Breast epithelium (tissue), 4 donors: ENCODE results near the gene TRMU. TPM values are rescaled to one million over a fixed set of nuclear protein-coding genes. Genes with fewer than 3 reads are reported as not detected.

Experiments
- DNase-seq, 2 donors: peaks; one replicate each; pipeline ENCODE4 v3.0.0-alpha.2; 2019; ENCODE audit warnings: low spot score in 2 of 2
- H3K27ac ChIP-seq, 2 donors: fragments of 200-600 bp; sonication (generic) in 1 of 2; one replicate each; pipeline ENCODE4 v1.5.1; 2016 to 2019; ENCODE audit warnings: mild to moderate bottlenecking in 1 of 2
- H3K27me3 ChIP-seq, 2 donors: fragments of 200-600 bp; sonication (generic) in 1 of 2; one replicate each; pipeline versions ENCODE4 v1.5.1 to v1.6.0; 2017 to 2019; ENCODE audit warnings: control low read depth in 1 of 2, mild to moderate bottlenecking in 1 of 2
- H3K36me3 ChIP-seq: fragments of 200-600 bp; one replicate; pipeline ENCODE4 v1.5.1; 2019
- H3K4me1 ChIP-seq, 2 donors: fragments of 200-600 bp; sonication (generic); one replicate each; pipeline ENCODE4 v1.5.1; 2016 to 2019; ENCODE audit warnings: control low read depth in 1 of 2
- H3K4me3 ChIP-seq, 3 donors: fragments of 200-600 bp; sonication (generic); 1 replicate in 2 of 3; 2 replicates in 1 of 3; pipeline ENCODE4 v1.5.1; 2016 to 2019; ENCODE audit warnings: mild to moderate bottlenecking in 3 of 3, moderate library complexity in 2 of 3
- H3K9me3 ChIP-seq, 2 donors: fragments of 200-600 bp; sonication (generic) in 1 of 2; one replicate each; pipeline ENCODE4 v1.5.1; 2016 to 2019; ENCODE audit warnings: control low read depth in 1 of 2
- POLR2A ChIP-seq: fragments of 450-650 bp; IDR thresholded peaks from one replicate; pipeline ENCODE4 v1.6.1; 2016; ENCODE audit warnings: antibody characterized with exemption, mild to moderate bottlenecking, moderate library complexity
- POLR2AphosphoS5 ChIP-seq, 3 donors: sonication (generic); formaldehyde crosslinking; IDR thresholded peaks; one replicate each; pipeline ENCODE4 v1.6.1; 2017; ENCODE audit warnings: antibody characterized with exemption in 3 of 3
- intact Hi-C: fragments of 100-400 bp; cut with DNase I; formaldehyde crosslinking; loops from one replicate; pipeline ENCODE4 v1.15.1; 2023; ENCODE audit warnings: low total_unique reads
- total RNA-seq, 3 donors: library from RNA; depleted of rRNA; stranded (reverse); fragments of >200 nt; gene quantifications; one replicate each; pipeline ENCODE4 v1.1.0, GENCODE V29; 2016
- TF ChIP-seq, protein P1 (sequence below), 3 donors: fragments of 450-650 bp; IDR thresholded peaks; one replicate each; pipeline ENCODE4 v1.5.1; 2016 to 2017; ENCODE audit warnings: antibody characterized with exemption in 3 of 3, mild to moderate bottlenecking in 3 of 3, moderate library complexity in 3 of 3

The TRMU gene
- total RNA-seq, 3 donors from 2014 or later, result 25.4 to 40.6 (median 37.6) TPM

GRCh38 chr22:46288846-46289243 is 46.7 kb upstream of the TRMU start:
- no peak for DNase-seq
- H3K36me3 ChIP-seq, result peaks cover 11% of the 10 kb centered on the region
- H3K27ac ChIP-seq, result no peak overlapping the region
- no peaks in the 10 kb centered on the region for H3K4me1 ChIP-seq
- no peaks in the 10 kb centered on the region for H3K27me3 ChIP-seq
- H3K9me3 ChIP-seq, result peaks cover 5 to 10% of the 10 kb centered on the region in 2 donors
- intact Hi-C loops, result no loop called here
- no peak overlapping the region for H3K4me3 ChIP-seq
- no peak for TF ChIP-seq POLR2A
- TF ChIP-seq POLR2AphosphoS5 (IDR thresholded peaks at IDR 0.05), result no peak
- TF ChIP-seq, protein P1, sequence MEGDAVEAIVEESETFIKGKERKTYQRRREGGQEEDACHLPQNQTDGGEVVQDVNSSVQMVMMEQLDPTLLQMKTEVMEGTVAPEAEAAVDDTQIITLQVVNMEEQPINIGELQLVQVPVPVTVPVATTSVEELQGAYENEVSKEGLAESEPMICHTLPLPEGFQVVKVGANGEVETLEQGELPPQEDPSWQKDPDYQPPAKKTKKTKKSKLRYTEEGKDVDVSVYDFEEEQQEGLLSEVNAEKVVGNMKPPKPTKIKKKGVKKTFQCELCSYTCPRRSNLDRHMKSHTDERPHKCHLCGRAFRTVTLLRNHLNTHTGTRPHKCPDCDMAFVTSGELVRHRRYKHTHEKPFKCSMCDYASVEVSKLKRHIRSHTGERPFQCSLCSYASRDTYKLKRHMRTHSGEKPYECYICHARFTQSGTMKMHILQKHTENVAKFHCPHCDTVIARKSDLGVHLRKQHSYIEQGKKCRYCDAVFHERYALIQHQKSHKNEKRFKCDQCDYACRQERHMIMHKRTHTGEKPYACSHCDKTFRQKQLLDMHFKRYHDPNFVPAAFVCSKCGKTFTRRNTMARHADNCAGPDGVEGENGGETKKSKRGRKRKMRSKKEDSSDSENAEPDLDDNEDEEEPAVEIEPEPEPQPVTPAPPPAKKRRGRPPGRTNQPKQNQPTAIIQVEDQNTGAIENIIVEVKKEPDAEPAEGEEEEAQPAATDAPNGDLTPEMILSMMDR (IDR thresholded peaks at IDR 0.05), result no peak

GRCh38 chr22:46289244-46289891 is 46.1 kb upstream of the TRMU start:
- TF ChIP-seq, protein P1 (IDR thresholded peaks at IDR 0.05), result no peak
- TF ChIP-seq POLR2AphosphoS5 (IDR thresholded peaks at IDR 0.05) (no peak), POLR2A (no peak)
- Histone ChIP-seq H3K4me3 (no peak overlapping the region), H3K4me1 (no peaks in the 10 kb centered on the region), H3K36me3 (peaks cover 11% of the 10 kb centered on the region), H3K27me3 (no peaks in the 10 kb centered on the region), H3K9me3 (peaks cover 5 to 10% of the 10 kb centered on the region in 2 donors), H3K27ac (no peak overlapping the region)
- DNase-seq, result no peak
- intact Hi-C loops, result no loop called here

GRCh38 chr22:46290121-46290842 is 45.2 kb upstream of the TRMU start:
- H3K36me3 ChIP-seq, result peaks cover 11% of the 10 kb centered on the region
- no peak overlapping the region for H3K27ac ChIP-seq
- intact Hi-C loops, result loop anchor here (10.0 kb wide), 2 partner anchors 155 to 295 kb away; no protein-coding TSS in a partner anchor

GRCh38 chr22:46290843-46291785 is 44.4 kb upstream of the TRMU start:
- TF ChIP-seq POLR2AphosphoS5 (IDR thresholded peaks at IDR 0.05) (no peak), POLR2A (no peak)
- TF ChIP-seq, protein P1 (IDR thresholded peaks at IDR 0.05), result no peak
- intact Hi-C loops, result loop anchor here (10.0 kb wide), 2 partner anchors 156 to 296 kb away; no protein-coding TSS in a partner anchor
- no peak overlapping the region for H3K27ac ChIP-seq
- no peak overlapping the region for H3K4me3 ChIP-seq
- no peak for DNase-seq
- peaks cover 11% of the 10 kb centered on the region for H3K36me3 ChIP-seq
- H3K9me3 ChIP-seq, result peaks cover 5 to 10% of the 10 kb centered on the region in 2 donors
- H3K27me3 ChIP-seq, result no peaks in the 10 kb centered on the region
- H3K4me1 ChIP-seq, result no peaks in the 10 kb centered on the region

More at GRCh38 chr22:46290121-46290842, 45.2 kb upstream of the TRMU start:
- no peaks in the 10 kb centered on the region for H3K4me1 ChIP-seq
- no peak for DNase-seq
- no peak overlapping the region for H3K4me3 ChIP-seq
- no peaks in the 10 kb centered on the region for H3K27me3 ChIP-seq
- TF ChIP-seq, protein P1 (IDR thresholded peaks at IDR 0.05), result no peak
- TF ChIP-seq POLR2AphosphoS5 (IDR thresholded peaks at IDR 0.05), result no peak
- no peak for TF ChIP-seq POLR2A
- peaks cover 5 to 10% of the 10 kb centered on the region in 2 donors for H3K9me3 ChIP-seq
